Loucy (cell line): ENCODE data around the gene ATRNL1.

Experiments used
- CTCF ChIP-seq: fragments of 200-600 bp; sonication (generic); conservative IDR thresholded peaks from 2 replicates; pipeline ENCODE4 v1.5.1; 2014; ENCODE audit warnings: mild to moderate bottlenecking, antibody characterized with exemption, low read length
- EZH2phosphoT487 ChIP-seq: fragments of 200-600 bp; IDR thresholded peaks from 2 replicates; pipeline ENCODE4 v1.6.1; 2018; ENCODE audit warnings: antibody characterized with exemption, mild to moderate bottlenecking, moderate library complexity, borderline replicate concordance

GRCh38 chr10:115875172-115875571, 782.0 kb downstream of the ATRNL1 start:
- TF ChIP-seq EZH2phosphoT487 (no peak), CTCF (no peak)
